ENCODE data around the gene BTNL8.

BTNL8 gene

DNA sequence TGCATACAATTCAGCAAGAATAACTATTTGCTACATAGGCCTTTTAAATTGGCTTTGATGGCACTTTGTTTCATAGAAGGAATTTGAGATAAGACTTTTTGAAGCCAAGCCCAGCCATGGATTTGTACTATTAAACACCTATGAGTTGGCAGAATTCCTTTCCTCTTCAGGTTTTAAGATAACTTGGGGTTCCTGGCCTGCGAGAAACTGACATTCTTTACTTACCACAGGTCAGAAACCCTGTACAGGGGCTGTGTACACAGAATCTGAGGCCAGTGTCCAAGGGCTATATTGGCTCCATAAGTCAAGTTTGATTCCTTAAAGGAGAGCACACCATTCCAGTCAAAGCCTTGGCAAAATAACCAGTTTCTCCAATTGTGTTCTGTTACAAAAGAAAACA, 78.9 kb downstream of the BTNL8 start:
- TF ChIP-seq, protein P1, sequence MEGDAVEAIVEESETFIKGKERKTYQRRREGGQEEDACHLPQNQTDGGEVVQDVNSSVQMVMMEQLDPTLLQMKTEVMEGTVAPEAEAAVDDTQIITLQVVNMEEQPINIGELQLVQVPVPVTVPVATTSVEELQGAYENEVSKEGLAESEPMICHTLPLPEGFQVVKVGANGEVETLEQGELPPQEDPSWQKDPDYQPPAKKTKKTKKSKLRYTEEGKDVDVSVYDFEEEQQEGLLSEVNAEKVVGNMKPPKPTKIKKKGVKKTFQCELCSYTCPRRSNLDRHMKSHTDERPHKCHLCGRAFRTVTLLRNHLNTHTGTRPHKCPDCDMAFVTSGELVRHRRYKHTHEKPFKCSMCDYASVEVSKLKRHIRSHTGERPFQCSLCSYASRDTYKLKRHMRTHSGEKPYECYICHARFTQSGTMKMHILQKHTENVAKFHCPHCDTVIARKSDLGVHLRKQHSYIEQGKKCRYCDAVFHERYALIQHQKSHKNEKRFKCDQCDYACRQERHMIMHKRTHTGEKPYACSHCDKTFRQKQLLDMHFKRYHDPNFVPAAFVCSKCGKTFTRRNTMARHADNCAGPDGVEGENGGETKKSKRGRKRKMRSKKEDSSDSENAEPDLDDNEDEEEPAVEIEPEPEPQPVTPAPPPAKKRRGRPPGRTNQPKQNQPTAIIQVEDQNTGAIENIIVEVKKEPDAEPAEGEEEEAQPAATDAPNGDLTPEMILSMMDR (IDR thresholded peaks at IDR 0.05; ENCODE audit: borderline replicate concordance, insufficient read depth, low read depth, low read length) = no peak
- H3K4me3 ChIP-seq (ENCODE audit: low read depth, low read length) = no peak overlapping the region

DNA sequence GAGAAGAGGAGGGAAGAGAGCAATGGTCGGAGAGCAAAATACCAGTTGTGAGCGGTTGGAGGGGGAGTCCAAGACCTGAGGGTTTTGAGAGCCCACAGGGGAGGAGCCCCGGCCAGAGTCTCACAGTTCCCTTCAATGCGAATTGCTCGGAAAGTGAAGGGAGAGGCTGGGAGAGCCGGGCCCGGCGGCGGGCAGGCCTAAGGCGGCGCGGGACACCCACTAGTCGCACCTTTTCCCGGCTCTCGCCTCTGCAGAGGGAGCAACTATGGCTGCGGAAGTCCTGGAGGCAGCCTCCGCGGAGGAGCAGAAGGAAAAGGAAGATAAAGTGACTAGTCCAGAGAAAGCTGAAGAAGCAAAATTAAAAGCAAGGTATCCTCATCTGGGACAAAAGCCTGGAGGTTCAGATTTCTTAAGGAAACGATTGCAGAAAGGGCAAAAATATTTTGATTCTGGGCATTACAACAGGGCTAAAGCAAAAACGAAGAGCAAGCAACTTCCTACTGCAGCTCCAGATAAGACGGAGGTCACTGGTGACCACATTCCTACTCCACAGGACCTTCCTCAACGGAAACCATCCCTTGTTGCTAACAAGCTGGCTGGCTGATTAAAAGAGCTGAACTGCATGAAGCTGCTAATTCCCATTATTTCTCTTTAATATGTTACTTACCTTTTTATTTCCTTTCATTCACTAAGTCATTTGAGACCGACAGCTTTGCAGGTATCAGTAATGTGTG, 83.2 kb downstream of the BTNL8 start:
- TF ChIP-seq, protein P1 (IDR thresholded peaks at IDR 0.05; ENCODE audit: borderline replicate concordance, insufficient read depth, low read depth, low read length) = no peak
- no peak overlapping the region for H3K4me3 ChIP-seq (ENCODE audit: low read depth, low read length)

DNA sequence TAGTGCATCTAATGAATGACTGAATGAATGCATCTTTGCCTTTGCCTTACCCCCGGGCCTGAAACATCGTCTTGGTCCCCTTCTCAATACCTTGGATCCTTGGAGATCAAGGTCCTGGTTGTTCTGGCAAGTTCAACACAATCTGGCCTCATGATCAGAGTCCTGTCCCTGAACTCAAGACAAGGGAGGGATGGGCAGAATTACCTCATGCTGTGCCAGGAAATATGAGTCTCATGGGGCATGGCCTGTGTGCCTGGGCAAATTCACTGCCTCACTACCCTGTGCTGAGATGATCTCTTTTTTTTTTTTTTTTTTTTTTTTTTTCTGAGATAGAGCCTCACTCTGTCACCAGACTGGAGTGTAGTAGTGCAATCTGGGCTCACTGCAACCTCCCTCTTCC, 89.1 kb downstream of the BTNL8 start:
- TF ChIP-seq, protein P1 (IDR thresholded peaks at IDR 0.05; ENCODE audit: borderline replicate concordance, insufficient read depth, low read depth, low read length) = no peak
- H3K4me3 ChIP-seq (ENCODE audit: low read depth, low read length) = no peak overlapping the region

DNA sequence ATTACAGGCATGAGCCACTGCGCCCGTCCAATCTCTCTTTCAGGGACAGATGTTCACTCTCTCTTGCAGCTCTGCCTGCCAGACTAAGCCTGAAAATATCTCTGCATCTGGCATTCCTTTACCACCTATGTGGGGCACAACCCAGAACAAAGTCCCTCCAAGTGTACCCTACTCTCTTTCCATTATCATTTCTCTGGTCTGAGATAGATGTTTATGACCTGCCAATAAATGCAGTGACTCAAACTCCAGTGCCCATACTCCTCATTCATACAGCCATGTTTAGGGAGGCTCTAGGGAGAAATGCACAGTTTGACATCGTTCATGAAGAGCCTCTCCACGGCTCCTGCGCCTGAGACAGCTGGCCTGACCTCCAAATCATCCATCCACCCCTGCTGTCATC, 89.6 kb downstream of the BTNL8 start, which contains the start of gene BTNL3:
TSS of gene BTNL3 (plus strand) at position 255 of the 400 bp plus-strand sequence. CDS start 183 bp downstream, outside the sequence.
- TF ChIP-seq, protein P1 (IDR thresholded peaks at IDR 0.05; ENCODE audit: borderline replicate concordance, insufficient read depth, low read depth, low read length) = no peak

DNA sequence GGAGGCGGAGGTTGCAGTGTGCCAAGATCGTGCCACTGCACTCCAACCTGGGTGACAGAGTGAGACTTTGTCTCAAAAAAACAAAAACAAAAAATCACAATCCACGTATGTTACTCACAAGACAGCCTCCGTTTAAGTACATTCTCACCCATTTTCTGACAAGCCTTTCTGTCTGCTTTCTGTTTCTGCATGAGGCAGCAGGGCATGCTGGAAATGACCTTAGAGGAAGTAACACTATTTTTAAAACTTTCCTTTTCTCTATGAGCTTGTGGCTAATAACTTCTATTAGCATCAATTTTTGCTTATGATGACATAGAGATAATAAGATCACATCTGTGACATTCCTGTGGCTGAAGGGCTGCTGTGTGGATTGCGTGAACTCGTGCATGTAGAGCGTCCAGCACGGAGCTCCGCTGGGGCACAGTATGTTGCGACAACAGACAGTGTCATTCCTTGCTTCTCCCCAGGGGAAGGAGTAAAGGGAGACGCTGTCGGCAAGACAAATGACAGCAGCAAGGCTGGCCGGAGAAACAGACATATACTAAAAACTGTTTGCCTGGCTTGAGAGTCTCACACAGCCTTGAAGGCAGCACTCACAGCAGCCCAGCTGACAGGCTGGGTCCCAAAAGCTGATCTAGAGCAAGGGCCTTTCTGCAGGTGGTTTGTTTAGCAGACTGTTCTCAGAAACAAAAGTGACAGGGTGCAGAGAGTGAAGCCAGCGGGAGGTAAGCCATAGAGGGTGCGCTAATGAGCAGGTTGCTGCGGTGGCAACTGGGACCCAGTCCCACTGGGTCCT, 91.3 kb downstream of the BTNL8 start:
- TF ChIP-seq, protein P1 (IDR thresholded peaks at IDR 0.05; ENCODE audit: borderline replicate concordance, insufficient read depth, low read depth, low read length) = no peak
- no peak overlapping the region for H3K4me3 ChIP-seq (ENCODE audit: low read depth, low read length)

More for the DNA sequence above, 89.6 kb downstream of the BTNL8 start, which contains the start of gene BTNL3:
- no peak within 1 kb of the TSS for H3K4me3 ChIP-seq (ENCODE audit: low read depth, low read length)

DNA sequence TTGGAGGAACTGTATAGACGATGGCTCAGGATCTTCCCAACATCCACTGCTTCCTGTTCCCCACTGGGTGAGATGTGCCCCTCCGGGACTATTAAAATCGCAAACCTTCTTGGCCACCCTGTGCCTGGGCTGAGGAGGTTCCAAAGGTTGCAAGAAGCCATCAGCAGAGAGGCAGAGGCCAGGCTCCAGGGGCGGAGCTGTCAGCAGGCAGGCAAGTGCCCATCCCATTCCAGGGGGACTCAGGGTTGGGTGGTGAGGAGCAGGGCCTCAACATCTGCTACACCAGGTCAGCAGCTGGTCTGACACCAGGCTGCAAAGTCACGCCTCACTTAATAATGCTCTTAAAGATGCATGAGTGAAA, 91.9 kb downstream of the BTNL8 start:
- TF ChIP-seq, protein P1 (IDR thresholded peaks at IDR 0.05; ENCODE audit: borderline replicate concordance, insufficient read depth, low read depth, low read length) = no peak

More for the DNA sequence above, 91.9 kb downstream of the BTNL8 start:
- H3K4me3 ChIP-seq (ENCODE audit: low read depth, low read length) = no peak overlapping the region
